ENCODE results near the gene JPH4.

Gene JPH4

GRCh38 chr14:23609001-23609400 is 30.4 kb upstream of the JPH4 start:
- H3K27ac ChIP-seq = no peak overlapping the region
- TF ChIP-seq ZFX (IDR thresholded peaks at IDR 0.05; ENCODE audit: borderline replicate concordance) (no peak), CTCF (IDR thresholded peaks at IDR 0.05) (no peak)

GRCh38 chr14:23608454-23608853 is 29.9 kb upstream of the JPH4 start:
- no peak overlapping the region for H3K27ac ChIP-seq
- no peak for TF ChIP-seq CTCF (IDR thresholded peaks at IDR 0.05)
- no peak for TF ChIP-seq ZFX (IDR thresholded peaks at IDR 0.05; ENCODE audit: borderline replicate concordance)

- TF ChIP-seq CTCF (IDR thresholded peaks at IDR 0.05) = no peak
- TF ChIP-seq ZFX (IDR thresholded peaks at IDR 0.05; ENCODE audit: borderline replicate concordance) = no peak
- H3K27ac ChIP-seq = no peak overlapping the region
These were observed 27.5 kb upstream of the JPH4 start for GRCh38 chr14:23605931-23606585.

GRCh38 chr14:23604675-23605170 is 26.1 kb upstream of the JPH4 start:
- TF ChIP-seq CTCF (IDR thresholded peaks at IDR 0.05) (no peak), ZFX (IDR thresholded peaks at IDR 0.05; ENCODE audit: borderline replicate concordance) (no peak)
- no peak overlapping the region for H3K27ac ChIP-seq

- TF ChIP-seq CTCF (IDR thresholded peaks at IDR 0.05) (no peak), ZFX (IDR thresholded peaks at IDR 0.05; ENCODE audit: borderline replicate concordance) (no peak)
- no peak overlapping the region for H3K27ac ChIP-seq
These were observed 25.6 kb upstream of the JPH4 start for GRCh38 chr14:23604148-23604547.

- no peak overlapping the region for H3K27ac ChIP-seq
- no peak for TF ChIP-seq CTCF (IDR thresholded peaks at IDR 0.05)
These were observed 24.5 kb upstream of the JPH4 start for GRCh38 chr14:23603103-23603502.

GRCh38 chr14:23602181-23603095 is 23.8 kb upstream of the JPH4 start:
- no peak overlapping the region for H3K27ac ChIP-seq
- no peak for TF ChIP-seq ZFX (IDR thresholded peaks at IDR 0.05; ENCODE audit: borderline replicate concordance)
- no peak for TF ChIP-seq CTCF (IDR thresholded peaks at IDR 0.05)
